ENCODE results near the gene DLGAP4.

The DLGAP4 gene

DNA sequence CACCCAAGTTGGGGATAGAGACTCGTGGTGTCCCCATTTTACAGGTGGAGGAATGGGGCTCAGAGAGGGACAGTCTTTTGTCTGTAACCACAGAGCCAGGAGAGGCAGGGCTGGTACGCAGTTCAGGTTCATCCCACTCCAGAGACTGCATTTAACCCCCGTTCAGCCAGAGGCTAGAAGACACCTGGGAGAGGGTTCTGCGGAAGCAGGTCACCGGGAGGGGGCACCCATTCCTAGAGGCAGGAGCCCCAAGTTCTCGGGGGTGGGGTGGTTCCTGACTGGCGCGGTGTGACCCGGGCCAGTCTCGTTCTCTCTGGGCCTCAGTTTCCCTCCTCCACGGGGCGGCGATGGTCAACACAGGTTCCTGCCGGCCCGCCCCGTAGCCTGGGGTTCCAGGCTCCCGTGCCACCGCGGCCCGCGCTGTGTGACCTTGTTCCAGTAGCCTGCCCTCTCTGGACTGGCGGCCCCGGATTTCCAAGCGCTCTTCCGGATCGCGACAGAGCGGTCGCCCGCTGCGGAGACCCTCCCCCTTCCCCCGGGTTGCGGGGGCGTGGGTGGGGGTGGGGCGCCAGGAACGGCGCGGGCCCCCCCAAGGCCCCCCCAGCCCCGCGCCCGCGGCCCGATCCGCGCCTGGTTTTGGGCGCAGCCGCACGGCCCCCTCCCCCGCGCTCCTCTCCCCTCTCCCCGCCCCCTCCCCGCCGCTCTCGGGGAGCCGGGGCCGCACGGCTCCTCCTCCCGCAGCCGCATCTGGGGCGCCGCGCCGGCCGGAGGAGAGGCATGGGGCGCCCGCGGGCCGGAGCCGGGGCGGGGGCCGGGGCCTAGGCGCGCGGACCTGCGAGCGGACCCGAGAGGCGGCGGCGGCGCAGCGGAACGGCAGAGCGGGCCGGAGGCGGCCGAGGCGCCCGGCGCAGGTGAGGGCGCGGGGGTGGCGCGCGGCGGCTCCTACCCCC lies at the start of gene DLGAP4:
Gene DLGAP4, plus strand, starts transcription at position 738 of the 950 bp plus-strand sequence. CDS start 125,379 bp downstream, outside the sequence.
- no peak for DNase-seq

DNA sequence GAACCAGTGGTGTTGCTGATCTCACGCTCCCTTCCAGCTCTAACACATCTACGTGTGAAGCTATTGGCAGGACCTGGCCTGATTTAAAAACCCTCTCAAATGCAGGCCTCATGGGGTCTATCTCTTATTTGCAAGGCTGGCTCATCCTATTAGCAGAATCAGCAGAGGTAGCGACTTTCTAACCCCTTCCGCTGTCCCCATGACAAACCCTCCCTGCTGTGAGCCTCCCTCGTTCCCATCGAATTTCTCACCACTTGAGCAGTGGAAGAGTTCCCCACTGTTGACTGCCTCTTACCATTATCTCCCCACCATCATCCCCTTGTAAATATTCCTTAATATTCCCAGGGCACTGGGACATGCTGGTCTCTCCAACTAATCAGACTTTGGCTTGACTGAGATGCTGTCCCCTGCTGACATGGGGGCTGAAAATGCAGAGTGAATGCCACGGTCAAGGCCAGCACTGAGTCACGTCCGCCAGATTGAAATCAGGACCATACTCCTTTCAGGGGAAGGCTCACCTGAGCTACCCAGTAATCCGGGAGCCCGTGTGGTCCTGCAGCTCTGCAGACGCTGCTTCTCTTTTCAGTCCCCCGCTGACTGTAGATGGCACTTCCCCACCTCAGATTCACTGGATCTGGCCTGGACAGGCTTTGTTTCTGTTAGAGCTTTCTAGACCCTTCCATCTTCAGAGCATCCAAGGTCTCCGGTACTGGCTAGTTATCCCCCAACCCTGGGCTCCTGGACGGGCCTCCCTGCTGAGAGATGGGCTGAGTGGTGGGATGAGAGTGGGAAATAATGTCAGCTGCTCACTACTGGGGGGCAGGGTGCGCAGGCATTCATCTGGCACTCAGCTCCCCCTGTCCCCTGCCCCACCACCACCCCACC lies 46.7 kb upstream of the DLGAP4 start:
- DNase-seq: no peak

DNA sequence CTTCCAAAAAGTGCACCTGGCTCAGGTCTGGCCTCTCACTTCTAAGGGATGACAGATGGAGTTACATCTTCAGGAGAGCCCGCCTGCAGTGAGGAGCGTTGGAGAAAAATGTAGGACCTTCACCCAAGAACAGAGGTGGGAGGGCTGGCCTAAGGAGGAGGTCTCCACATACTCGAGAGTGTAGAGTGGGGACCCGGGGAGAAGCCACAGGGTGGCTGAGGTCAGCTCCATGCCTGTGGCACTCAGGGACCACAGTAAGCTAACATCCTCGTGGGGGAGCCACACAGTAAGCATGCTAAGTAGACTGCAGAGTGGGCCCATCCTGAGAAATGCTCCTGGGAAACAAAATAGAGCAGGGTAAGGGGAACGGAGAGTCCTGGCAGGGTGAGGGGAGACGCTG lies 45.8 kb upstream of the DLGAP4 start:
- no peak for DNase-seq

DNA sequence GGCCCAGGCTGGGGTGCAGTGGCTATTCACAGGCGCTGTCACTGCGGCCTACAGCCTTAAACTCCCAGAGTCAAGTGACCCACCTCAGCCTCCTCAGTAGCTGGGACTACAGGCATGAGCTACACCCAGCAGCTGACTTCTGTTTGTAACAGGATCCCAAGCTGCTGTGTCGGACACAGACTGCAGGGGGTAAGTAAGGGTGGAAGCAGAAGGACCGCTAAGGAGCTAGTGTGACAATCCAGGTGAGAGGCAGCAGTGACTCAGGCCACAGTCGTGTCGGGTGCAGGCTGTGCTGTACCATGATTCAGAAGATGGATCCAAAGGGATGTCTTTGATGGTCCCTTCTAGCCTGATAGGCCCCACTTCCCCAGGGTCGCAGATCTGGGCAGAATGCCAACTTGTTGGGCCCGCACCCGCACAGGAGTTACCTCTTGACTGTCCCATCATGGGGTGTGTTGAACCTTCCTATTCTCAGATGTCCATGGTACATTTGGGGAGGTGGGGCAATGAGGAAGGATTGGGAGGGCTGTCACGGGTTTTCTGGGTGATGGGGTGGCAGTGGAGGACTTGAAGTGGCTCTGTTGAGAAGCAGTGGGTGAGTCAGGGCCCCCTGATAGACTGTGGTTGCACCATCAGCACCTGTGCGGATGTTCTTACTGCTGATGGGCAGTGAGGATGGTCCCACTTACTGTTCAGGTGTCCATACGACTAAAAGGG lies 44.6 kb upstream of the DLGAP4 start:
- no peak for DNase-seq

DNA sequence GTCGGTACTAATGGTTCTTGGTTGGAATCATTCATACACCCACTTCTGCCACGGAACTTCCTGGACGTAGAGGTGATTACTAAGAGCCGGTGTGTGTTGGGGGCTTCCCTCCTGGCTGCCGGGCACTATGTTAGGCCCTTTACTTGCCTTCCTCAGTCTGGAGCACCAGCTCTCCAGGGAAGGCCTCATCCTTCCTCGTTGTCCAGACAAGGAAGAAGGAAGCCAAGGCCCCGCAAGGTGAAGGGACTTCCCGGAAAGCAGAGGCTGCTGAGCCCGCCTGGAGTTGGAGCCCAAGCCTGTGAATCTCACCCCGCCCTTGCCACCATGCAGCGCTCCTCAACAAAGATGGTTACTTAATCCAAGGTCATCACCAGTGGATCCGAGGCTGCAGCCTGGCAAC lies 43.7 kb upstream of the DLGAP4 start:
- no peak for DNase-seq

GRCh38 chr20:36264426-36265246 lies 41.5 kb upstream of the DLGAP4 start:
- DNase-seq: no peak

- DNase-seq: no peak
Measured at GRCh38 chr20:36266189-36266588, 40.0 kb upstream of the DLGAP4 start.

GRCh38 chr20:36267605-36268381 lies 38.3 kb upstream of the DLGAP4 start:
- no peak for DNase-seq

GRCh38 chr20:36268440-36269342 lies 37.4 kb upstream of the DLGAP4 start:
- DNase-seq: no peak

GRCh38 chr20:36269507-36269906 lies 36.6 kb upstream of the DLGAP4 start:
- no peak for DNase-seq

DNA sequence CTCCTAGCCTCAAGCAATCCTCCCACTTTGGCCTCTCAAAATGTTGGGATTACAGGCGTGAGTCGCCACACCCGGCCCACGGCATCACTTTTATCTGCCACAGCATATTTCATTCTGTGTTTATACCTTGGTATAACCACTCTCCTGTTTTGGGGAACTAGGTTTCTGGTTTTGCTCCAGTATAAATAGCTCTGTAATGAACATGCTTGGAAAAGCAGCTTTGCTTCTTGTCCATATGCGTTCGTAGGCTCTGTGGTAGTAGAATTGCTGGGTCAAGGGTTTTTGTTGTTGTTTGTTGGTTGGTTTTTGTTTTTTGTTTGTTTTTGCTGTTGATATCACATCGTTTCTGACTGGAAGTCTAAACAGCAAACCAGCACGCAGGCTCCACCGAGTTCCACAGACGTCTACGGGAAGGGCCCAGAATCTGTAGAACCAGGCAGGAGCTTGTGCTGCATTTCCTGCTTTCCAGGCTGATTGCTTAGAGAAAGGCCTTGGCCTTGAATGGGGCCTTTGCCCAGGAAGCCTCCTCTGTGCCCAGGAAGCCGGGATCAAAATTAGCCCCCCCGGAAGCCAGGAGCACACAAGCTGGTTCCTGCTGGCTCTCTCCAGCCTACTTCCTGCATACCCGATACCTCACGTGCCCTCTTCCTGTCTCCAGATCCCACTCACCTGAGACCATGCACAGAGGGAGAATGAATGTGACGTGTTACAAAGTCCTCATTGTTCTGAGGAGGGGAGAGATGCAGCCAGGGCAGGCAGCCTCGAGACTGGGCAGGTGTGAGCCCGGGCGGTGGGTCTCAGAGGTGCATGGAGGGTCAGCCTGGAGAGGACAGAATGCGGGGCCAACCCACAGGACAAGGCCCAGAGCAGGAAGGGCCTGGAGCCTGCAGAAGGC lies 35.1 kb upstream of the DLGAP4 start:
- no peak for DNase-seq

DNA sequence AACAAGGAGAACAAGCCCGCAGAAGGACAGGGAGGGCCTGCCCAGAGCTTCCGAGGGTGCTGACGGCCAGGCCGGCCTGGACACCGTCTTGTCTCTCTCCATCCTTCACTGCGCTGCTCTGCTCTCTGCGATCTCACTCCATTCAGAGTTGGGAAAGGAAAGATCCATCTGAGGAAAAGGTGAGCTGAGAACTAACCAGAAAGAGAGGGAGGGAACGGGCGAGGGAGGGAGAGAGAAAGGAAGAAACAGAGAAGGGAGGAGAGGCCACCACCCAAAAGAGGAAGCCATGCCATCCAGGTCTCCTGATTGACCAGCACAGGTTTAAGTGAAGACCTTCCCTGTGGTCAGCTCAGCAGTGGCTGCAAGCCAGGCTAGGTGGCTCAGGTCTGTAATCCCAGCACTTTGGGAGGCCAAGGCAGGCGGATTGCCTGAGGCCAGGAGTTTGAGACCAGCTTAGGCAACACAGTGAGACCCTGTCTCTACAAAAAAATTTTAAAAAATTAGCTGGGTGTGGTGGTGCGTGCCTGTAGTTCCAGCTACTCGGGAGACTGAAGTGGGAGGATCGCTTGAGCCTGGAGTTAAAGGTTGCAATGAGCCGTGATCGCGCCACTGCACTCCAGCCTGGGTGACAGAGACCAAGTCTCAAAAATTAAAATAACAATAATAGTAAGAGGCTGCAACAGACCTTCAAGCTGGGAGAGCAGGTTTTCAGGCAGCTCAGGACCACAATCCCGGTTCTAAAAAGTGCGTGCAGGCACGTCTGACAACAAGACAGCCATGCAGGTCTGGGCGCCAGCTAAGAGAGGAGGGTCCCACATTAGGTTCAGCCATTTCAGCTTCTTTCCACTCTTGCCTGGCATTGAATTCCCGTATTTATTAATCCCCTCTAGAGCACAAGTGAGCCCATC lies 34.2 kb upstream of the DLGAP4 start:
- DNase-seq: no peak

GRCh38 chr20:36272547-36273220 lies 33.5 kb upstream of the DLGAP4 start:
- DNase-seq: no peak

DNA sequence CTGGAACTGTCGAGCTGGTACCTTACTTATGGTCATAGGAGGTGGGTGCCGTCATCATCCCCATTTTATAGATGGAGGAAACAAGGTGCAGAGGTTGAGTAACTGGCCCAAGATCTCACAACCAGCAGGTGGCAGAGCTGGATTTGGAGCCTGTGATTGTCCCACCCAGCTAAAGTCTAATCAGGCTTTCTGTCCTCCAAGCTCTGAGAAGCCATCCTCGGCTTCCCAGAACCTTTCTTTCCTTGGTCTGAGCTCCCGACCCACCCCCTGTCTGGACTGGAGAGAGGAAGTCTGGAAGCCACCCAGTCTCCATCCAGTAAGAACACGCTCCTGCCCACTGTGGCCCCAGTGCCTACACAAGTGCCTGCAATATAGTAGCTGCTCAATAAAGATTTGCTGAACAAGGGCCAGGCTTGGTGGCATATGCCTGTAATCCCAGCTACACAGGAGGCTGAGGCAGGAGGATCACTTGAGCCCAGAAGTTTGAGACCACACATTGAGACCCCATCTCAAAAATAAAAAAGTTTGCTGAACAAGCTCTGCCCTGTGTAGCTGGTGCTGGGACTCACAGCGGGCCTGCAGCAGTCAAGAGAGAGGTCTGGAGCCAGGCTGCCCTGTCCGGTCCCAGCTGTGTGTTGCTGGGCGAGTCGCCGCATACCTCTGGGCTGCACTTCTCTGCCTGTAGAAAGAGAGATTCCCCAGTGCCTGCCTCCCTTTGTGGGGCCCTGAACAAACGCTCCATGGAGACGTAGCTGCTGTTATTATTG lies 32.5 kb upstream of the DLGAP4 start:
- peak; percentile 8 for DNase-seq

GRCh38 chr20:36274181-36274841 lies 31.8 kb upstream of the DLGAP4 start:
- DNase-seq: no peak

- no peak for DNase-seq
Measured at GRCh38 chr20:36275011-36275410, 31.1 kb upstream of the DLGAP4 start.

All from activated CD4-positive, alpha-beta T cell treated with anti-CD3 and anti-CD28 coated beads, Interleukin-2, amount 50 U/mL, for 1 hour (primary cell).